Sigmoid colon (tissue), 7 donors: ENCODE measurements around the gene AHNAK. TPM values are rescaled to one million over a fixed set of nuclear protein-coding genes. Genes with fewer than 3 reads are reported as not detected.
"Not testable (repeated sequence)": the region's sequence is repeated elsewhere in the genome, so short reads cannot be mapped to it uniquely, and the experiment has no call there.

Experiments used
- DNase-seq: peaks from one replicate; pipeline ENCODE4 v3.0.0-alpha.2; 2019
- H3K27ac ChIP-seq, 4 donors: fragments of 200-600 bp; sonication (generic); one replicate each; pipeline ENCODE4 v1.5.1; 2016 to 2019; ENCODE audit warnings: mild to moderate bottlenecking in 1 of 4
- H3K27me3 ChIP-seq, 3 donors: fragments of 200-600 bp; sonication (generic); one replicate each; pipeline ENCODE4 v1.5.1; 2019; ENCODE audit warnings: mild to moderate bottlenecking in 1 of 3
- H3K36me3 ChIP-seq, 4 donors: fragments of 200-600 bp; sonication (generic); one replicate each; pipeline ENCODE4 v1.5.1; 2016 to 2019
- H3K4me1 ChIP-seq, 4 donors: fragments of 200-600 bp; sonication (generic); one replicate each; pipeline ENCODE4 v1.5.1; 2017 to 2019
- H3K4me3 ChIP-seq, 4 donors: fragments of 200-600 bp; sonication (generic); one replicate each; pipeline ENCODE4 v1.5.1; 2017 to 2019; ENCODE audit warnings: mild to moderate bottlenecking in 2 of 4, moderate library complexity in 1 of 4
- H3K9me3 ChIP-seq, 4 donors: fragments of 200-600 bp in 3 of 4; sonication (generic) in 3 of 4; one replicate each; pipeline versions ENCODE4 v1.5.1 to v1.6.1; 2013 to 2019
- EP300 ChIP-seq, 4 donors: sonication (generic); formaldehyde crosslinking; IDR thresholded peaks; one replicate each; pipeline ENCODE4 v1.6.1; 2017; ENCODE audit warnings: antibody characterized with exemption in 4 of 4
- POLR2A ChIP-seq, 2 donors: fragments of 450-650 bp; IDR thresholded peaks; one replicate each; pipeline ENCODE4 v1.6.1; 2016; ENCODE audit warnings: antibody characterized with exemption in 2 of 2, mild to moderate bottlenecking in 2 of 2, moderate library complexity in 2 of 2
- POLR2AphosphoS5 ChIP-seq, 4 donors: sonication (generic); formaldehyde crosslinking; IDR thresholded peaks; one replicate each; pipeline ENCODE4 v1.6.1; 2017; ENCODE audit warnings: antibody characterized with exemption in 4 of 4
- WGBS, 2 donors: extraction: QIAGEN DNeasy Blood & Tissue Kit; methylation state at CpG; one replicate each; pipeline ENCODE4 v1.1.7; 2013; 5-methylcytosine and 5-hydroxymethylcytosine counted together
- intact Hi-C: fragments of 100-400 bp; cut with DNase I; formaldehyde crosslinking; loops from one replicate; pipeline ENCODE4 v1.15.1; 2023
- polyA plus RNA-seq, 3 donors: library from polyadenylated mRNA; stranded (reverse); fragments of 200-250 nt; gene quantifications; one replicate each; pipeline ENCODE4 v1.2.3, GENCODE V29; 2013
- total RNA-seq, 4 donors: library from RNA; depleted of rRNA; stranded (reverse); fragments of >200 nt; gene quantifications; one replicate each; pipeline ENCODE4 v1.1.0, GENCODE V29; 2016
- TF ChIP-seq, protein P1 (sequence below), 4 experiments: fragments of 450-650 bp in 3 of 4; fragments of 200-600 bp in 1 of 4; IDR thresholded peaks; one replicate each; pipeline ENCODE4 v1.5.1; 2016 to 2019; ENCODE audit warnings: antibody characterized with exemption in 4 of 4, mild to moderate bottlenecking in 3 of 4, moderate library complexity in 2 of 4
- donor health status: healthy with polysubstance abuse.
- donor health status: Bipolar disorder and iron deficiency.
- donor health status: healthy.

Gene AHNAK
- total and polyA plus RNA-seq, 7 donors = 82.3 to 1,294 (median 751) TPM

DNA sequence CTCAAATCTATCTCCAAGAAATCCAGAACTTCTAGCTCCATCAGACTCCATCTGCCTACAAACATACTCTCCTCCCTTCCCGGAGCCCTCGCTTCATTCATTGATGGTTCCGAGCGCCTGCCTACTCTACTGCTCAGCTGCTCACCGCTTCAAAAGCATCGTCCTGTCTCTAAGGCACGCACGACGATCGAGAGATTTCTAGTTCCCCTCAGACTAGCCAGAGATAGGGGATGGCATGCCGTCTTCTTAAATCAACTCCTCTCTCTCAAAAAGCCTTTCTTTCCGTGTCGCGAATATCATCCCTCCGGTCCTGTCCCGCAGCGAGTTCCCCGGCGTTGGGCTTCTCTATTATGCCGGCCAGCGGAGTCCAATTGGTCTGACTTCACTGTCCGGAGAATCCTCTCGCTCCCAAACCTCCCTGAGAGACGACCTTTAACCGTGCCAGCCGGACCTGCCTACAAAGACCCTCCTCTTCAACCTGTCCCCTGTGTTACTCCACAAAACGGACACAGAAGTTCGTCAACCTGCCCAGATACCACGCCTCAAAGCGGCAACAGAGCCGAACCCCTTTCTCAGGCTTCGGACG lies 26.5 kb upstream of the AHNAK start:
- no peaks in the 10 kb centered on the region for H3K27me3 ChIP-seq
- peaks cover 0 to 53% (median 35%) of the 10 kb centered on the region in 4 donors for H3K4me1 ChIP-seq
- intact Hi-C loops = no loop called here
- peak; percentile 71 for DNase-seq
- H3K36me3 ChIP-seq = peaks cover 4 to 64% (median 40%) of the 10 kb centered on the region in 4 donors
- H3K9me3 ChIP-seq = no peaks in the 10 kb centered on the region
- no peak for TF ChIP-seq EP300 (IDR thresholded peaks at IDR 0.05)
- TF ChIP-seq POLR2A (IDR thresholded peaks at IDR 0.05) = no peak
- no peak for TF ChIP-seq POLR2AphosphoS5 (IDR thresholded peaks at IDR 0.05)
- TF ChIP-seq, protein P1, sequence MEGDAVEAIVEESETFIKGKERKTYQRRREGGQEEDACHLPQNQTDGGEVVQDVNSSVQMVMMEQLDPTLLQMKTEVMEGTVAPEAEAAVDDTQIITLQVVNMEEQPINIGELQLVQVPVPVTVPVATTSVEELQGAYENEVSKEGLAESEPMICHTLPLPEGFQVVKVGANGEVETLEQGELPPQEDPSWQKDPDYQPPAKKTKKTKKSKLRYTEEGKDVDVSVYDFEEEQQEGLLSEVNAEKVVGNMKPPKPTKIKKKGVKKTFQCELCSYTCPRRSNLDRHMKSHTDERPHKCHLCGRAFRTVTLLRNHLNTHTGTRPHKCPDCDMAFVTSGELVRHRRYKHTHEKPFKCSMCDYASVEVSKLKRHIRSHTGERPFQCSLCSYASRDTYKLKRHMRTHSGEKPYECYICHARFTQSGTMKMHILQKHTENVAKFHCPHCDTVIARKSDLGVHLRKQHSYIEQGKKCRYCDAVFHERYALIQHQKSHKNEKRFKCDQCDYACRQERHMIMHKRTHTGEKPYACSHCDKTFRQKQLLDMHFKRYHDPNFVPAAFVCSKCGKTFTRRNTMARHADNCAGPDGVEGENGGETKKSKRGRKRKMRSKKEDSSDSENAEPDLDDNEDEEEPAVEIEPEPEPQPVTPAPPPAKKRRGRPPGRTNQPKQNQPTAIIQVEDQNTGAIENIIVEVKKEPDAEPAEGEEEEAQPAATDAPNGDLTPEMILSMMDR (IDR thresholded peaks at IDR 0.05) = no peak
- H3K27ac ChIP-seq = peak overlapping the region; percentile 82 to 94 (median 86)
- 0 to 1% methylated on average over 33 of the region's 33 CpGs for WGBS, 2 donors
- H3K4me3 ChIP-seq = peak overlapping the region; percentile 64 to 92 (median 78)

DNA sequence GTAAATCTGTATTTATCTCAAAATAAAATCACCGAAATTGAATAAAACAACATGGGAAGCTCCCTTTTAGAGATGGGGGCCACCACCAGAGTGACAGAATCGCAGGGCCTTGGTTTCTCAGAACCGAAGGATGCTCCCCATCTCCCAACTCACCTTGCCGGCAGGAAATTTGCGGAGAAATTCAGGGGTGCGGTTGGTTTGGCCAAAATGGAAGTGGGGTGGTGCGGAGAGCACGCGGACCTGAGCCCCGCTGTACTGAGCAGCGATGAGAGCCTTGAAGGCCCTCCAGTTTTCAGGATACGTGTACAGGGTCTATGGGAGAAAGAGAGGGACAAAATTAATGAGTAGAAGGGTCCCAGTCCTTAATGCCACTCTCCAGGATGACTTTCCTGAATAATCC lies 25.8 kb upstream of the AHNAK start:
- Histone ChIP-seq H3K27ac (peak overlapping the region in 3 of 4 donors; percentile 86 to 94 (median 87)), H3K4me1 (peaks cover 0 to 53% (median 35%) of the 10 kb centered on the region in 4 donors), H3K9me3 (no peaks in the 10 kb centered on the region), H3K27me3 (no peaks in the 10 kb centered on the region), H3K36me3 (peaks cover 5 to 66% (median 45%) of the 10 kb centered on the region in 4 donors), H3K4me3 (peak overlapping the region in 3 of 4 donors; percentile 64 to 92 (median 75))
- WGBS, 2 donors = 82 to 85% methylated on average over 12 of the region's 12 CpGs
- TF ChIP-seq, protein P1 (IDR thresholded peaks at IDR 0.05) = no peak
- no peak for TF ChIP-seq EP300 (IDR thresholded peaks at IDR 0.05)
- TF ChIP-seq POLR2AphosphoS5 (IDR thresholded peaks at IDR 0.05) = no peak
- no peak for TF ChIP-seq POLR2A (IDR thresholded peaks at IDR 0.05)
- intact Hi-C loops = no loop called here
- DNase-seq = no peak

DNA sequence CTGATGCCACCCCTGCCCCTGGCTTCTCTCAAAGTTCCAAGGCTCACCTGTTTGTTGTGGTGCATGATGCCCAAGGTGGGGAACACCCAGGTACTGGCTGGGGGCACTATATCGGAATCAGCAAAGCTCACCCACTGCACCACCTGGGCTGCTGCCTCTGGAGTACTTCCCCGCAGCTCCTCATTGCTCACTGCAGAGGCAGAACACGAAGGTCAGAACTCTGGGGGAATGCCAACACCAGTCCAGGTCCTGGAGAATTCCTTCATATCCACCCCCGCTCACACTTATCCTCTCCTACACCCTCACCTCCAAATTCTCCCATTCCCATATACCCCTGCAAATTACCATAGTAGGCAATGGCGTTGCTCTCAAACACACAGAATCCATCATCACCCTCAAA lies 24.9 kb upstream of the AHNAK start:
- WGBS, 2 donors = 90 to 92% methylated on average over 5 of the region's 5 CpGs
- intact Hi-C loops, H3K9me3 ChIP-seq, DNase-seq, H3K4me3 ChIP-seq, H3K27me3 ChIP-seq: not testable (repeated sequence)
- peaks cover 0 to 53% (median 32%) of the 10 kb centered on the region in 4 donors for H3K4me1 ChIP-seq
- H3K27ac ChIP-seq = peak overlapping the region in 1 of 4 donors; percentile 94
- H3K36me3 ChIP-seq = peaks cover 15 to 66% (median 53%) of the 10 kb centered on the region in 4 donors

DNA sequence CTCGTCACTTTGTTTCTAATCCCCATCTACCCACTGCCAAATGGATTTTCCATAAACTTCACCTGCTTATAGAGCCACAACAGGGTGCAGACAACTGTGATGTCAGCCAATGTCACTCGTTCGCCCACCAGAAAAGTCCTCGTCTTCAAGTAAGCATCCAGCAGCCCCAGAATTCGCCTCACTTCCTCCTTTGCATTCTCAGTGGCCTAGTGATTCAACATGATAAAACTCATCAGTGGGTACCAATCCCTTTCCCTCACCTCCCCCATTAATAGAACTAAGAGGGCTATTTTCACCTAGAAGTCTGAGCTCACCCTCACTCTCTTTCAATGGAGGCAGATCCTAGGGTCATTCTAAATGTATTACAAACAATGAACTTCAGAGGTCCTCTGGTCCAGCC lies 24.3 kb upstream of the AHNAK start:
- H3K27me3 ChIP-seq, H3K4me3 ChIP-seq, H3K9me3 ChIP-seq, DNase-seq, H3K27ac ChIP-seq, intact Hi-C loops: not testable (repeated sequence)
- Histone ChIP-seq H3K36me3 (peaks cover 16 to 66% (median 55%) of the 10 kb centered on the region in 4 donors), H3K4me1 (peaks cover 0 to 48% (median 28%) of the 10 kb centered on the region in 4 donors)
- WGBS, 2 donors = 84 to 90% methylated on average over 5 of the region's 5 CpGs

DNA sequence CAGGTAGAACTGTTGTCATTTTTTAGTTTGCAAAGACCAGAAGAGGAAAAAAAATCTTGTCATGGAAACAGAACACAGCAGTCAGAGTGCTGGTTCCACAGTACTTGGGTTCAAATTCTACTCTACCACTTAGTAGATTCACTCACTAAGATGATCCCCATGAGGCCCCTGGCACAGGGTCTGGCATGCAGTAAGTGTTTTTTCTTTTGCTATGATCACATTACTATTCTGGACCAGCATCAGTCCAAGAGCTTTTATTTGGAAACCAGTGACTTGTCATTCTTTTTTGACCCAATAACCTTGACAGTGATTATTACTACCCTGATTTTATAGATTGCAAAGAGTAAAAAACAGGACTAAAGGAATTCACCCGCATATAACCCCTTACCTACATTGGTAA lies 23.0 kb upstream of the AHNAK start:
- TF ChIP-seq POLR2A (IDR thresholded peaks at IDR 0.05) (no peak), POLR2AphosphoS5 (IDR thresholded peaks at IDR 0.05) (no peak), EP300 (IDR thresholded peaks at IDR 0.05) (no peak)
- TF ChIP-seq, protein P1 (IDR thresholded peaks at IDR 0.05) = no peak
- Histone ChIP-seq H3K36me3 (peaks cover 16 to 76% (median 64%) of the 10 kb centered on the region in 4 donors), H3K4me3 (no peak overlapping the region), H3K27me3 (no peaks in the 10 kb centered on the region), H3K4me1 (peaks cover 0 to 35% (median 15%) of the 10 kb centered on the region in 4 donors), H3K27ac (no peak overlapping the region), H3K9me3 (no peaks in the 10 kb centered on the region)
- WGBS, 2 donors = 58 to 85% methylated on average over 1 of the region's 1 CpG
- intact Hi-C loops = no loop called here
- DNase-seq = no peak
